GM12878 (cell line): ENCODE data around the gene EGFR. TPM values are rescaled to one million over a fixed set of nuclear protein-coding genes. Genes with fewer than 3 reads are reported as not detected.

ENCODE experiments used
- ATAC-seq: fragments of 200-7000 bp; cut with Tn5 transposase; 3 replicates; pipeline ENCODE4 v1.9.1; 2020; ENCODE audit warnings: mild to moderate bottlenecking, moderate library complexity
- BruUV-seq: library from RNA; stranded (reverse); fragments of 400-500 nt; replicated peaks from 2 replicates; lab custom pipeline; 2021; lab: Mats Ljungman, UMichigan
- CTCF ChIA-PET: fragments of 300-600 bp; sonication (Branson Sonifier 250); formaldehyde crosslinking; extraction: SDS; loops from one replicate; lab custom pipeline; 2021; ENCODE audit warnings: inconsistent platforms; lab: Yijun Ruan, JAX
- POLR2A ChIA-PET: fragments of 350-600 bp; formaldehyde crosslinking; extraction: SDS; loops from one replicate; lab custom pipeline; 2021; ENCODE audit warnings: inconsistent platforms; lab: Charles Lee
- RAD21 ChIA-PET: fragments of 300-600 bp; sonication (Branson Sonifier 250); formaldehyde crosslinking; loops from one replicate; lab custom pipeline; 2023; ENCODE audit warnings: antibody characterized with exemption; ENCODE audit not compliant: unreplicated experiment; lab: Charles Lee
- SMC1A ChIA-PET: fragments of 300-600 bp; sonication (Branson Sonifier 250); formaldehyde crosslinking; loops from one replicate; lab custom pipeline; 2023; ENCODE audit not compliant: unreplicated experiment, uncharacterized antibody; lab: Charles Lee
- DNase-seq: peaks from one replicate; pipeline ENCODE4 v3.0.0-alpha.2; 2011; ENCODE audit warnings: low read depth, low spot score
- FAIRE-seq: peaks from 3 replicates; lab custom pipeline; 2011; peaks lifted over from hg19 to GRCh38; lab: Jason Lieb, UNC
- H2AFZ ChIP-seq: 2 replicates; pipeline ENCODE4 v1.6.0; 2011; ENCODE audit warnings: low read depth, low read length, control low read depth; ENCODE audit not compliant: control insufficient read depth
- H3K27ac ChIP-seq: 2 replicates; pipeline ENCODE4 v1.5.1; 2011; ENCODE audit warnings: control low read depth; ENCODE audit not compliant: control insufficient read depth, insufficient read depth
- H3K27me3 ChIP-seq, 2 experiments: replicated peaks in 1 of 2; 2 replicates each; pipeline versions ENCODE4 v1.6.0 to v1.6.1; 2011; ENCODE audit warnings: low read length in 1 of 2; ENCODE audit not compliant: control insufficient read depth in 2 of 2, insufficient read depth in 2 of 2
- H3K36me3 ChIP-seq, 2 experiments: 2 replicates each; pipeline ENCODE4 v1.5.1; 2011; ENCODE audit warnings: low read length in 1 of 2; ENCODE audit not compliant: control insufficient read depth in 2 of 2, insufficient read depth in 2 of 2
- H3K4me1 ChIP-seq: 2 replicates; pipeline ENCODE4 v1.6.1; 2011; ENCODE audit warnings: mild to moderate bottlenecking, low read length, moderate library complexity, mixed read lengths; ENCODE audit not compliant: control insufficient read depth, insufficient read depth
- H3K4me2 ChIP-seq: 2 replicates; pipeline ENCODE4 v1.6.0; 2011; ENCODE audit warnings: control low read depth; ENCODE audit not compliant: control insufficient read depth, insufficient read depth
- H3K4me3 ChIP-seq: fragments of 200-600 bp; sonication (generic); 2 replicates; pipeline ENCODE4 v1.5.1; 2016
- H3K79me2 ChIP-seq: 2 replicates; pipeline ENCODE4 v1.6.0; 2011; ENCODE audit warnings: low read length; ENCODE audit not compliant: control insufficient read depth, insufficient read depth
- H3K9ac ChIP-seq: 2 replicates; pipeline ENCODE4 v1.8.0; 2011; ENCODE audit warnings: low read length, control low read depth, mixed read lengths; ENCODE audit not compliant: control insufficient read depth, insufficient read depth
- H3K9me3 ChIP-seq: replicated peaks from 3 replicates; pipeline ENCODE4 v1.5.1; 2011; ENCODE audit warnings: mild to moderate bottlenecking, low read length; ENCODE audit not compliant: control insufficient read depth, insufficient read depth
- H4K20me1 ChIP-seq: 2 replicates; pipeline ENCODE4 v1.6.0; 2011; ENCODE audit not compliant: control insufficient read depth, insufficient read depth
- CREB1 ChIP-seq: IDR thresholded peaks from 2 replicates; pipeline ENCODE4 v1.6.1; 2012; ENCODE audit warnings: low read depth, mild to moderate bottlenecking, inconsistent platforms
- HSF1 ChIP-seq: fragments of 150-350 bp; IDR thresholded peaks from 2 replicates; pipeline ENCODE4 v1.6.1; 2014; ENCODE audit warnings: mild to moderate bottlenecking, low read depth, low read length
- NFXL1 ChIP-seq: fragments of 450-650 bp; IDR thresholded peaks from 2 replicates; pipeline ENCODE4 v1.6.1; 2017; ENCODE audit warnings: antibody characterized with exemption, mild to moderate bottlenecking, borderline replicate concordance
- PAX8 ChIP-seq: fragments of 450-650 bp; IDR thresholded peaks from 2 replicates; pipeline ENCODE4 v1.6.1; 2017; ENCODE audit warnings: mild to moderate bottlenecking, moderate library complexity
- POLR2AphosphoS2 ChIP-seq: IDR thresholded peaks from 2 replicates; pipeline ENCODE4 v1.6.1; 2011; ENCODE audit warnings: low read depth, mild to moderate bottlenecking, low read length, improper control_type of control experiment, moderate library complexity
- SIX5 ChIP-seq: IDR thresholded peaks from 2 replicates; pipeline ENCODE4 v1.6.1; 2011; ENCODE audit warnings: mild to moderate bottlenecking, low read depth, low read length, moderate library complexity; ENCODE audit not compliant: severe bottlenecking
- SP1 ChIP-seq: IDR thresholded peaks from one replicate; pipeline ENCODE4 v1.6.1; 2011; ENCODE audit warnings: low read depth, low read length
- USF1 ChIP-seq: IDR thresholded peaks from 2 replicates; pipeline ENCODE4 v1.6.1; 2011; ENCODE audit warnings: borderline replicate concordance, low read depth, mild to moderate bottlenecking, moderate library complexity, mixed read lengths, low read length; ENCODE audit not compliant: insufficient read depth; ENCODE audit errors: extremely low read length
- YBX1 ChIP-seq: fragments of 450-650 bp; IDR thresholded peaks from 2 replicates; pipeline ENCODE4 v1.6.1; 2016; ENCODE audit warnings: antibody characterized with exemption
- whole genome bisulfite sequencing: methylation state at CpG from one replicate; pipeline ENCODE4 v1.1.6; 2016; ENCODE audit warnings: low lambda C conversion rate; ENCODE audit not compliant: insufficient replicate concordance, insufficient coverage; ENCODE audit errors: missing lambda C conversion rate; 5-methylcytosine and 5-hydroxymethylcytosine counted together
- in situ Hi-C: fragments of 300-500 bp; cut with MboI; formaldehyde crosslinking; loops from 9 replicates; pipeline ENCODE4 v1.14.3; 2018; ENCODE audit warnings: mixed read lengths
- intact Hi-C: fragments of 100-400 bp; cut with micrococcal nuclease; formaldehyde crosslinking; loops from one replicate; pipeline ENCODE4 v1.14.2; 2022; ENCODE audit not compliant: unreplicated experiment
- polyA plus RNA-seq, 11 experiments: library from polyadenylated mRNA; depleted of rRNA in 4 of 11; unstranded in 6 of 11; stranded (reverse) in 5 of 11; fragments of >200 nt; fragmentation: Nextera tagmentation in 4 of 11; fragmentation: Illumina TruSeq in 1 of 11; extraction: Ambion mirVana in 4 of 11; extraction: Trizol in 1 of 11; gene quantifications; 1 replicate in 1 of 11; 2 replicates in 10 of 11; pipeline versions ENCODE4 v1.2.1 to v1.2.3, GENCODE V29; 2011 to 2016; ENCODE audit warnings: inconsistent platforms in 2 of 11, missing spikeins in 2 of 11, low read depth in 1 of 11
- total RNA-seq, 4 experiments: library from RNA; depleted of rRNA in 3 of 4; stranded (reverse); fragments of >200 nt in 3 of 4; fragmentation: Illumina TruSeq in 1 of 4; extraction: Trizol in 1 of 4; gene quantifications; 2 replicates each; pipeline versions ENCODE4 v1.2.1 to v1.2.3, GENCODE V29; 2013 to 2021

The EGFR gene
- total and polyA plus RNA-seq, 10 of the 15 experiments (the other 5 are each of a cell fraction or from before 2014, with no cell fraction given): 0.01 to 0.31 TPM; not detected in 8

GRCh38 chr7:55099066-55099820 is 80.4 kb downstream of the EGFR start:
- H3K79me2 ChIP-seq: no peaks in the 10 kb centered on the region
- H3K36me3 ChIP-seq: no peaks in the 10 kb centered on the region
- ChIA-PET SMC1A (no interaction called here), RAD21 (no interaction called here), CTCF (interaction anchor here (0.6 to 0.7 kb wide), 2 partner anchors 125 to 800 kb away, joined by 3 read pairs; no protein-coding TSS in a partner anchor), POLR2A (no interaction called here)
- intact Hi-C loops (no loop called here), in situ Hi-C loops (no loop called here)
- H3K27me3 ChIP-seq: 0 out of 4 replicates have a peak, but pooled peaks cover 0 to 1% of the 10 kb centered on the region in 2 experiments
- TF ChIP-seq CREB1 (no peak), PAX8 (no peak), SIX5 (no peak), SP1 (no peak), YBX1 (no peak), HSF1 (no peak), USF1 (no peak), NFXL1 (no peak), POLR2AphosphoS2 (no peak)
- no peak for FAIRE-seq
- no peak overlapping the region for H3K4me2 ChIP-seq
- no TSS peak for BruUV-seq
- WGBS: 40% methylated on average over 9 of the region's 9 CpGs
- no peak overlapping the region for H3K9ac ChIP-seq
- no peak overlapping the region for H2AFZ ChIP-seq
- no peak for ATAC-seq
- H3K9me3 ChIP-seq: no peaks in the 10 kb centered on the region
- H3K4me3 ChIP-seq: no peak overlapping the region
- no peak overlapping the region for H3K27ac ChIP-seq
- DNase-seq: no peak
- no peaks in the 10 kb centered on the region for H3K4me1 ChIP-seq
- H4K20me1 ChIP-seq: no peaks in the 10 kb centered on the region
